PC-9 (cell line): Measurements from ENCODE around the gene ADPGK.

Experiments used
- EZH2 ChIP-seq: fragments of 200-600 bp; sonication (generic); IDR thresholded peaks from 2 replicates; pipeline ENCODE4 v1.8.0; 2017; ENCODE audit warnings: antibody characterized with exemption, low read depth
- TF ChIP-seq, protein P1 (sequence below): fragments of 200-600 bp; sonication (generic); conservative IDR thresholded peaks from 2 replicates; pipeline ENCODE4 v1.6.1; 2017; ENCODE audit warnings: mixed run types, antibody characterized with exemption, mild to moderate bottlenecking, moderate library complexity

DNA sequence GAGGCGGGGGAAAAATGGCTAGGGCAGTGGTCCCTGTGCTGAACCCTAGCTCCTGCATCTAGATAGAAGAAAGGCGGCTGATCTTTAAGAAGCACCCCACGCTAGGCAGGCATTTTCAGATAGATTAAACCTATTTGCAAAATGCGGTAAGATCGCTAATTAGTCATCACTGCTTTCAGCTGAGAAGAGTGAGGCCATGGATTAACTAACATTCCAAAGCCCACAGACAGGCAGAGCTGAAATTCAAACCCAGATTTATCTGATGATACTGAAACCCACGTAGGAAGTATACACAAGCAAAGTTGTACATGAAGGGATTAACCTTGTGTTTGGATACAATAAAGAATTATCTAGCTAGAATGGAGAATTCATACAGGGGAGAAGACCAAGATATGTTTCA is 4.8 kb downstream of the ADPGK start:
- TF ChIP-seq EZH2: no peak
- TF ChIP-seq, protein P1, sequence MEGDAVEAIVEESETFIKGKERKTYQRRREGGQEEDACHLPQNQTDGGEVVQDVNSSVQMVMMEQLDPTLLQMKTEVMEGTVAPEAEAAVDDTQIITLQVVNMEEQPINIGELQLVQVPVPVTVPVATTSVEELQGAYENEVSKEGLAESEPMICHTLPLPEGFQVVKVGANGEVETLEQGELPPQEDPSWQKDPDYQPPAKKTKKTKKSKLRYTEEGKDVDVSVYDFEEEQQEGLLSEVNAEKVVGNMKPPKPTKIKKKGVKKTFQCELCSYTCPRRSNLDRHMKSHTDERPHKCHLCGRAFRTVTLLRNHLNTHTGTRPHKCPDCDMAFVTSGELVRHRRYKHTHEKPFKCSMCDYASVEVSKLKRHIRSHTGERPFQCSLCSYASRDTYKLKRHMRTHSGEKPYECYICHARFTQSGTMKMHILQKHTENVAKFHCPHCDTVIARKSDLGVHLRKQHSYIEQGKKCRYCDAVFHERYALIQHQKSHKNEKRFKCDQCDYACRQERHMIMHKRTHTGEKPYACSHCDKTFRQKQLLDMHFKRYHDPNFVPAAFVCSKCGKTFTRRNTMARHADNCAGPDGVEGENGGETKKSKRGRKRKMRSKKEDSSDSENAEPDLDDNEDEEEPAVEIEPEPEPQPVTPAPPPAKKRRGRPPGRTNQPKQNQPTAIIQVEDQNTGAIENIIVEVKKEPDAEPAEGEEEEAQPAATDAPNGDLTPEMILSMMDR: no peak
